Activated naive CD4-positive, alpha-beta T cell treated with anti-CD3 and anti-CD28 coated beads, Interleukin-2, amount 50 U/mL, for 16 hours (primary cell): Measurements from ENCODE around the gene PCNX2.

Experiments
- DNase-seq: peaks from one replicate; pipeline ENCODE4 v3.0.0-alpha.2; 2020

PCNX2 gene

GRCh38 chr1:232999956-233000625, 295.4 kb downstream of the PCNX2 start:
- DNase-seq: no peak

DNA sequence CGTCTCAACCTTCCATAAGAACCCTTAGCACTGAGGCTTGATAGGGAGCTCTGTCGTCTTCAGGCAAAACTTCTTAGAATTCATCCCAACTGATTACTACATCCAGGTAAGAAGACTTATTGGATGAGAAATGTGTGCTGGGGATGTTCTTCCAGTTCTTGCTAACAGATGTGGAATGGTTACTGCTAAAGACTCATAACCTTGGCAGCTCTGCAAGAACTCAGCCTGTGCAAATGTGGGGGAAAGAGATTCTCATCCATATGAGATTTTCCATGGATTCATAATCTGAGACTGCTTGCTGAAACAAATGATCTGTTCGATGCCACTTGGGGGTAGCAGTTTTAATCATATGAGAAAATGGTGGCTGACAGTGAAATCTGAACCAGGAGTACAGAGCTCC, 296.9 kb downstream of the PCNX2 start:
- no peak for DNase-seq

DNA sequence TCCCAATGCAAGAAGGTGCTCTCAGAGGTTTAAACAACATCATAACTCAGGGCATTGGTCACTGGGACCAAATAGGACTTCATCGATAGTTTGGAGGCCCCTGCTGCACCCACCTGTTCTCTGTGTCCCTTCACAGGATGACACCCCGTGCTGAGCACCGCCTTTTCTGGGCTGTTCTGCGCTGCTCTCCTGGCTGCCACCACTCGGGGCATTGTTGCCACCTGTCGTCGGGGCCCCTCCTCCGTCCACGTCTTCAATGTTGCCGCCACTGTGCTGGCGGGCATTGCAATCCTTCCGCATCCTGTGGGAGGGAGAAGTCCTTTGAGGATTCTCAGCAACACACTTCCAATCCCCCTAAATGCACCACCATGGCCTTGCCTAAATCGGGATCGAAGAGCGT, 297.4 kb downstream of the PCNX2 start:
- DNase-seq: no peak

- DNase-seq: no peak
Observed at GRCh38 chr1:232996143-232996542, 299.4 kb downstream of the PCNX2 start.

DNA sequence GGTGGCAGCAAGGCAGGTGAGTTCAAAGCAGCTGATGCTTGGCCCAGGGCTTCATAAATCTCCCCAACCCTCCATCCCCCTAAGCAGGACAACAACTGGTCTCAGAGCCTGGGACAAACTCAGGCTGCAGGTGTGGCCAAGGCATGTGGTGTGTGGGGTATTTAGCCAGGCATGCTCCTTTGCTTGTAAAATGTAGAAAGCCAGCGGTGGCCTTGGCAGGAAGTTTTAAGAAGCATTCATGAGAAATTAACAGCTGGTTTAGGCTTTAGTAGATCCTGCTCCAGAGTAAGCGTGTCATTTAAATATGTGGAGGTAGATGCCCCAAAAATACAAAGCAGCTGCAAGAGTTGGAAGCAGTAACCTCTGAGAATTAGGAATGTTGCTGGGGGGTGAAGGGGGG, 300.3 kb downstream of the PCNX2 start:
- no peak for DNase-seq

- DNase-seq: no peak
Observed at GRCh38 chr1:232993555-232993954, 302.0 kb downstream of the PCNX2 start.

DNA sequence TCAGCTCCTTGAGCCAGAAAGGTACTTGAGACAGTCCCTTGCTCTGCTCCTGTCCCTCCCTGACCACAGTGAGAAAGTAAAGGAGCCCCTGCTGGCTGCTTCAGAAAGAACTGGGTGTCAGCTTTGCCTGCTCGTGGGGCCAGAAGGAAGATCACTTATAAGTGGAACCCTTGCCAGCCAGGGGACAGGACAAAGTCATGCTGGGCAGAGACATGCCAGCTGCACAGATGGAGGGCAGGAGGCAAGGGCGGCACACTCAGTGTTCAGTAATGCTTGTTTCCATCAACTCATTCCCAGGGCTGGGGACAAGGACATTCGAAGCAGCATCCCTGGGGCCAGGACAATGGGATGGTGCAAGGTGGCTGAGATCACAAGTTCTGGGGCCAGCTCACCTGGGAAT, 303.3 kb downstream of the PCNX2 start:
- no peak for DNase-seq

DNA sequence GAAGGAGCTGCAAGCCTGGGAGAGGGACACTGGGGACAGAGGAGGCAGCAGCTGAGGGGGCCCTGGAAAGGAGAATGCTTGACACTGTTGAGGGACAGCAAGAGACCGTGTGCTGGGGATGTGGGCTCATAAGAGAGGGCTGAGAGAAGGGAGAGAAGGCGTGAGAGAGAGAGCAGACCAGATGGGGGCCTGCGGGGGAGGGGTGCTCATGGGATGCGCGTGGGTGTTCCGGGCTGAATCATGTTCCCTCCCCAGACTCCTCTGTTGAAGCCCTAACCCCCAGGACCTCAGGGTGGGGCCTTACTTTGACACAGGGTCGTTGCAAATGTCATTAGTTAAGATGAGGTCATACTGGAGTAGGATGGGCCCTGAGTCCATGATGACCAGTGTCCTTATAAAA, 304.3 kb downstream of the PCNX2 start:
- no peak for DNase-seq

- no peak for DNase-seq
Observed at GRCh38 chr1:232990176-232991128, 305.1 kb downstream of the PCNX2 start.

DNA sequence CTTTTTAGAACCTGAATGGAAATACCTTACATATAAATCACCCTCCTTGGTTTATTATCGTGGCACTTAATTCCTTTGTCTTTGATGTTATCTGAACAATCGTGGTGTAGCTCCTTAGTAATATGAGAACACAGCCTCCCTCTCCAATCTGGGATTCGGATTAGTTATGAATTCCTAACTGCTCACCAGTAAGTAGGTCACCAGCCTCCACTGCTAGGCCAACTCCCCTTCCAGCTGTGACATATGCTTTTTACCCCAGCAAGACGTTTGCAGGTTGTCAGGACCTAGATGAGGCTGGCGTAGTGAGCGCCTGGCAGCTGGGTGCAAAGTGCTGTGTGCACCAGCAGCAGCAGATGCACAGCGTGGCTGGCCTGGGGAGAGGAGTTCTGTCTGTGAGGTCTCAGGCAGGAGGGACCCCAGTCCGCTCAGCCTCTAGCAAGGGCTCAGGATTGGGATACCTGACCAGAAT, 306.9 kb downstream of the PCNX2 start:
- DNase-seq: no peak

DNA sequence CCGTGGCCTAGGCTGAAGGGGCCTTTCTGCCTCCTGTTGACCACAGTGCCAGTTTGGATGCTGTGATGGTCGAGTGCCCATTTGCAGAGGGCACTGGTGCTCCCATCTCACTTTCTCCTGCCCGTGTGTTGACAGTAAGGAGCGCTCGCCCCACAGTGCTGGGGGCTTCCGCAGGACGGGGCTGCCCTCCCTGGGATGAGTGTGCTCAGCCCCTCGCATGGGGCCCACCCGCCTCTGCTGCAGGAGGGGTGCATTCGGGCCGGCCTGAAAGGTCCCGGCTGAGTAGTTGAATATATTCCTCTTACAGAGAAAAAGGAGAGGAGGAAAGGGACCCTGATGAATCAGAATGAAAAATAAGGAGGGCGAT, 307.8 kb downstream of the PCNX2 start:
- DNase-seq: no peak

DNA sequence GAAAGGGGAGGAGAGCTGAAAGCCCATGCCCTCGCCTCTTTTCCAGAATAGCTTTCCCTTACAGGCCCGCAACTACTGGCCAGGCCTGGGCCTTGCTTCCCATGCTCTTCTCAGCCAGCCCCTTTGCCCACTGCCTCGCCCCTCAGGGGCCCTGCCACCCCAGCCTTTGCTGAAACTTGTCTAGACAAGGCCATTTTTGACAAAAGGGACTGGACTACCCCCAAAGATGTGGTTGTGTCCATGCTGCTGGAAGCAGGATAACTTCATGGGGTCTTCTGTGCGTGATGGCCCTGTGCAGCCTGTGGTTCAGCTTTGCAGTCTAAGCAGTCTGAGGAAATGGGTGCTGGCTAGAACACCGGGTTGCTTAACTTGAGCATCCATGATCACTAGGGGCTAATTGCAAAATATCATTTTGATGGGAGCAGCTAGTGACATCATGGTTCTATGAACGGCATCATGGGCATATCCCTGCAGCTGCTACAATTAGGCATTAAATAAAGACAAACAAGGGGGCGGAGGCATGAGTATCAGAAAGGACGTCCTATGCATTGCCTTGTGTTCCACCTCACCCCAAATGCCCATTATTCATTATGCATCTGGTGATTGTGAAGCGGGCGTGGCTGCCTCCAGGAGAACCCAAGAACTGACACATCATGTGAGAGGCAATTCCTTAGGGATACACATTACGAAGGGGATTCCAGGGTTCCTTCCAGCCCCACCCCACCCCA, 308.3 kb downstream of the PCNX2 start:
- DNase-seq: no peak

- no peak for DNase-seq
Observed at GRCh38 chr1:232986527-232986922, 309.0 kb downstream of the PCNX2 start.

- DNase-seq: no peak
Observed at GRCh38 chr1:232985882-232986526, 309.5 kb downstream of the PCNX2 start.

GRCh38 chr1:232984577-232985425, 310.7 kb downstream of the PCNX2 start:
- no peak for DNase-seq

DNA sequence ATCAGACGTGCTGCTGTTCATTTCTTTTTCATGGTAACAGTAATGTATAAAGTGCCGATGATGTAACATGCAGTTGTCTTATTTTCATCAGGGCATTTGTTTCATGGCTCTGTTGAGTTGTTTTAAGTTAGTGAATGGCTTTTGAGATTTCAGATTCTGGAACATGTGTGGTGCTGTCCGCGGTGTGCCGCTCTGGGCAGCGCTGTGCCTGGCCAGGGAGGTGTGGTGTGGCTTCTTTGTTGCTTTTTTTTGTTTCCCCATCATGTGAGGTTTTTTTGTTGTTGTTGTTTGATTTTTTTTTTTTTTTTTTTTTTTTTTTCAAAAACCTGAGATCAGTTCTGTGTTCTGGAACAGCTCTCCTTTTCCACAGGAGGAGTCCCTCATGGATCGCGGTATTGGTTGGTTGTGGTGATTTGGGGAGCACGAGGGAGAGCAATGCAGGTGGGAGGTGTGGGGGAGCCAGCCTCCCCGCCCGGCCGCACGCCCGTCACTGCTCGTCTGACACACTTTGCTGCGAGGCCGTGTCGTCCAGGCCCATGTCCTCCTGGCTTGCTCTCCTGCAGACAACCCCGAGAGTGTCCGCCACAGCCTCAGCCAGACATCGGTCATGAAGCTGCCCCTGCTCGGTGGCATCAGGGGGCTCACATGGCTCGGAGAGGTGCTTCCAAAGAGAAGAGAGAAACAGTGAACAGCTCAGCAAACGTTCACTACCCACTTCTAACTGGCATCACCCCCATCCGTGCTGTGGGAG, 311.5 kb downstream of the PCNX2 start:
- DNase-seq: no peak

GRCh38 chr1:232983375-232983774, 312.1 kb downstream of the PCNX2 start:
- no peak for DNase-seq

GRCh38 chr1:232982238-232982944, 313.1 kb downstream of the PCNX2 start:
- no peak for DNase-seq

DNA sequence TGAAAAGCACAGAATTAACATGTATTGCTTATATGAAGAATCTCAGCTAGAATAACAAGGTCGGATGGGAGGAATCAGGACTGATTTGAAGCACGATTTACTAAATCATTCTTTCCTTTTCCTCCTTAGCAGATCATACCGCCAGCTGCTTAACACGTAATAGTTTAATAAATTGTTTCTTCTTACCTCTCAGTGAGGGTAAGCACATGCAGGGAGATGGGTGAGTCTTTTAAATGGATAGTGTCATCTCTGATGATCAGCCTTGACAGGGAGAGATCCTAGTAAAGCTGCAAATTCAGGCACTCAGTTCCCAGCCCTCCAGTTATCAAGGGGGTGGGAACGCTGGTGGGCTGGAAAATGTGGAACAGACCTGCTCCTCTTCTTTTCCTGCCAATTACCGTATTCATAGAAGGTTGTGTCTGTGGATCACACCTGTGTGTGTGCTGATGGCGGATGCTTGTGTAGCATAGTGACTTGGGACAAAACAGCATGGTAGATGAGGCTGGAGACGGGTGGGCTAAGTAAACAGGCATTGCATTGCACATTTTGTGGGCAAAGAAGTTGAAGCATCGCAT, 314.5 kb downstream of the PCNX2 start:
- DNase-seq: no peak

- DNase-seq: no peak
Observed at GRCh38 chr1:232980355-232980978, 315.1 kb downstream of the PCNX2 start.
